GM18870 (cell line): ENCODE results near the gene RBL2.
"Not testable (repeated sequence)": the region's sequence is repeated elsewhere in the genome, so short reads cannot be mapped to it uniquely, and the experiment has no call there.

ENCODE experiments used
- ATAC-seq: cut with Tn5 transposase; IDR thresholded peaks from one replicate; pipeline ENCODE4 v1.9.1; 2021; ENCODE audit warnings: moderate library complexity; ENCODE audit not compliant: unreplicated experiment

RBL2 gene

DNA sequence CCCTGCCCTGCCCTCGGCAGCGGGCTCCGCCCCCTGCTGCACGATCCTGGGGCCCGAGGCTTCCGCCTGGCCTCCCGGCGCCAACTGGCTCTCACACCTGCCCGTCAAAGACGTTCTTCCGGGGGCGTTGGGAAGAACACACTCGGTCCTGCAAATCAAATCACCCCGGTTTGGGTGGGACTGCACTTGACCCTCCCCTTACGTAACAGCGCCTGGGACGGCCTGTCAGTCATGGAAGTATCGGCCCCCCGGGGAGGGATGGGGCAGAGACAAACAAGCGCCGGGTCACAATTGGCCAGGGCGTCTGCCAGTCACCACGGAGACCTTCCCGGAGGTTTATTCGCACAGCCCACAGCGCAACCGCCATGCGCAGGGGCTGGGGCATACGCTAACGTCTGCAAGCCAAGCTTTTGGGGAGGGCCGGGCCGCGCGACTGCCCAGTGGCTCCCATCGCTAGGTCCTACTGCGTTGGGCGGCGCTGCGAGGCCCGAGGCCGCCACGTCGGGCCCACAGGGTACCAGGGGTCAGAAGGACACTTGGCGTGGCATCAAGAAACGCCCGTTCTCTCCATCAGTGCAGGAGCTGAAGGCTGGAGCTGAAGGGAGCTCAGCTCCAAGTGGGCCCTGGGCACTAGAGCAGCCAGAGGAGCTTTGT is 69.1 kb downstream of the RBL2 start:
- ATAC-seq = peak; percentile 97

- no peak for ATAC-seq
Measured at GRCh38 chr16:53503991-53504663, 69.9 kb downstream of the RBL2 start.

- no peak for ATAC-seq
Measured at GRCh38 chr16:53504665-53505064, 70.4 kb downstream of the RBL2 start.

DNA sequence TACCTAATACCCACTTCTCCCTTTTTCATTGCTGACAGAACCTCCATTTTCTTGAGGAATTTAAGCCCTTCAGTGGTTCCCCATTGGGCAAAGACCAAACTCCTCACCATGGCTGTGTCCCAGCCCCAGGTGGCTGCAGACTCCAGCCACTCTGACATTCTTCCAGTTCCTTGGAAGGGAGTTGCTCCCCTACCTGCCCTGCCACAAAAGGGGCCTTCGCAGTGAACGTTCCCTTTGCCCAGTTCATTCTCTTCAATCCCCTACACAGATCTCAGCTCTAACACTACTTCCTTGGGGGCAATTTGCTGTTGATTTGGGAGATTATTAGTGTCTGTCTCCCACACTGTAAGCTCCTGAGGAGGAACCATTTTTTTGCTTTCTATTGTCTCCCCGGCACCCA is 72.0 kb downstream of the RBL2 start:
- ATAC-seq = no peak

DNA sequence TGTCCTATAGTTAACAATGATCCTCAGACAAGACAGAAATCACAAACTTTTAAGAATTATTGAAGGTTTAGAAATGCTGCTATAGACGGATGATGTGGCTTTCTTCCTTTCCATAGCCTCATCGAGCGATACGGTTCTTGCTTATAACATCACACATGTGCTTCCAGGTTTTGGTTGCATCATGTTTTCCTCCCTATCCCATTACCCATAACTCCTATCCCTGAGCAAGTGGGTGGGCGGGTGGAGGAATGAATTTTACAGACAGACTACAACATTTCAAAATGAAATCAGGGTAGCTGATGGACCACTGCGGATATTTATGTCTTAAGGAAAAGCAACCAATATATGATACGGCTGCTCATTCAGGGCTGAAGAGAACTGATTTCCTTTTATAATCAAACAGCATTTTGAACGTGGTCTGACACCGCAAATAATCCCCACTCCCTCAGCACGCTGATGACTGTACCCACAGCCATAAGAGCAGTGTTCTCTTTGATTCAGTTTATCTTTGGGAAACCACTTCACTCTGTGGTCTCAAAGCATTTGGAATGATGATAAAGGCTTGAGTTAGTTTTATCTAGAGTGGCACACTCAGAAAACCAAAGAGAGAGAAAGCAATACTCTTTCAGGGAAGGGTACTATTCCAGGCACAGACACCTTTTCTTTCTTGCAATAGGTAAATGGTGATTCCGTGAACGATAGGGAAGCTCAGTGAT is 73.4 kb downstream of the RBL2 start:
- ATAC-seq = no peak

DNA sequence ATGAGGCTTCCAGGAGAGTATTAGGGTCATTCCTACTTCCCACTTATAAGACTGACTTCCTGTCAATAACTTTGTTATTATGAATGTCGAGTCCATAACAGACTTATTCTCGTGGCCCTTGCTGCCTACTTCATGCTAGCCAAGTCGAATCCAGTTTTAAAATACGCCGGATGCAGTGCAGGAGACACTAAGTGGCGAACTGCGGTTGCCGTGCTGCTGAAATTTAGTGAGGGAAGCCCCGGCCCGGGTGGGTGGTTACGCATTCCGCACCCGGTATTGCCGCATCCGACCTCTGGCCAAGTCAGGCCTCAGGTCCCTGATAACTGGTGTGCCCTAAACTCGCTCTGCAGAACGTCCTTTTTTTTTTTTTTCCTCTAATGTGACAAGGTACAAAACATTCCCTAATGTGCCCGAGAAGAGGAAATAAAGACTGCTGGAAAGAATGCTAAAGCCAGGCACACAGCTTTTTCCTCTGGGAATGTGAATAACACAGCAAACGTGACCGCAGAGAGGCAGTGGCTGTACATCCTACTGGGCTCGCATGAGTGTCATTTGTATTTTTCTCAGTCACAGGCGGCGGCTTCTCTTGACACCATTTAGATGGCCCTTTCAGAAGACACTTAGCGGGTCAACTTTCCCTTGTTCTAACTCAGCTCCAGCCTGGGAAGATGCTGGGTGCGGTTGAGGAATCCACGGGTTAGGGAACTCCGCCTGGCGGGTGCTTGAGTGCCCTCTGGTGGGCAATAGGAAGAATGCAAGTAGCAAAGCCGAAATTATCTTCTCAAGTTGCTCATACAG is 75.8 kb downstream of the RBL2 start:
- no peak for ATAC-seq

DNA sequence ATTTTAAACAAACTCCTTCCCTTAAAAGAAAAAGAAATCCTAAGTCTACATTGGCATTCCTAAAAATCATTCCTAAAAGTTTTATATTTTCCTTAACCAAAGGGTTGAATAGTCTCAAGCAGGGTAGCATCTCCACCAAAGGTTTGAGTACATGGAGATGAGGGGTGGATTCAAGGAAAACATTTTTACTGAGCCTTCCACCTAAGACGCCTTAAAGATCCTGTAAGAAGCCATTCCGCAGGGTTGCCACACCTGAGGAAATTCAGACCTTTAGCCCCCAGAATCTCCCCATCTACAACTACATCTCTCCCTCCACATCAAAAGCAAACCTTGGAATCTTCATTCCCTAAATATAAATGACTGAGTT is 76.4 kb downstream of the RBL2 start:
- ATAC-seq = no peak

DNA sequence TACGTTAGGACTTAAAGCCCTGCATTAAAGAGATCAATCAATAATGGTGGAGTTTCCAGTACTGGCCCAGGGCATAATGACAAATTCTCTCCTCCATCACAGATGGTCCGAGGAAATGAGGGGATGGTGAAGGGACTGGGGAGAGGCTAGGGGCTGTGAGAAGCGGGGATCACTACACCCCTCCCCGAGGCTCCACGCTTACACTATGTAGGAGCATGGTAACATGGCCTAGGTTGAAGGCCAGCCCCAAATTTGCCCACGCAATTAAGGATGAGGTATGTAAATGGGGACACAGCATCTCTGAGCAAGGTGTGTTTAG is 76.8 kb downstream of the RBL2 start:
- no peak for ATAC-seq

- ATAC-seq = no peak
Measured at GRCh38 chr16:53511403-53512280, 77.4 kb downstream of the RBL2 start.

- ATAC-seq = not testable (repeated sequence)
Measured at GRCh38 chr16:53512795-53513194, 78.5 kb downstream of the RBL2 start.

DNA sequence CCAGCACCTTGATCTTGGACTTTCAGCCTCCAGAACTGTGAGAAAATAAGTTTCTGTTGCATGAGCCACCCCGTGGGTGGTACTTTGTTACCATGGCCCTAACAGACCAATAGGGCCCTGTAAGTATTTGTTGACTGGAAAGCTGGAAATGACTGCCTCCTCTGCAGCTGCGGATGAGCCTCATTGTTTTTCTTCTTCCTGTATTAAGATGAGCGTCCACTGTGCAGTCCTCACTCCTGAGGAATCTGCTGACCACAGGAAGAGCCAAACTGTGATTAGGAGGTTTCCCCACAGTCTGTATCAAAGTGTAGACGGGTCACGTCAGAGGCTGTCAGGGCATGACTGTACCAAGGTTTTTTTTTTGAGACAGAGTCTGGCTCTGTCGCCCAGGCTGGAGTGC is 81.0 kb downstream of the RBL2 start:
- no peak for ATAC-seq

DNA sequence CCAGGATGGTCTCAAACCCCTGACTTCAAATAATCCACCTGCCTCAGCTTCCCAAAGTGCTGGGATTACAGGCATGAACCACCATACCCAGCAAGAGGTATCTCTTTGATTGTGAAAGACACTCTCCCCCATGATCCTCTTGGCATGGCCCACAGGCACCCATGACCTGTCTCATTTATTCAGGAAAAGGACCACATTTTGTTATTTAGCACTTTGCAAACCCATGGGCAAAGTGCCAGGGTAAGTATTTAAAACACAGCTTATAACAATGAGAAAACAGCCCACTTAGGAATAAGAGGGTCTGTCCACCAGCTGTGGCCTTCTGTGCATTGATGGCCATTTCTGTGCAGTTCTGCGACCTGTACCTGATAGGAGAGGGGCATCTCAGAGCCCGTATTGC is 81.5 kb downstream of the RBL2 start:
- ATAC-seq = no peak

DNA sequence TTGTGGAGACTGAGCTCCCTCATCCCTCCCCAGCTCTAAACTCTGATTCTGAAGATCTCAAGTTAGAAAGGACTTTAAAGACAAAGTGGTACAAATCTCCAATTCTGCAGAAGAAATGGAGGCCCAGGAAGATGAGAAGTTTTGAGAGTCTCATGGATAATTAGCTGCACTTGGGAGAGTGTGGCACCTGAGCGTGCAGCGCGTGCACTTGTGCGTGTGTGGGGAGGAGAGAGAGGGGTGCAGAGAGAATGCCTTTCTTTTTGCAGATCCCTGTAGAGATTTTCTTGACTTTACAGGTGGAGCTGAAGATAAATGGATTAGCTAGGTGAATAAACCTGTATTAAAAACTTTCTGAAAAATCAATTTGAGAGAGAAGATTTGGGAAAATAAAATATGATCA is 83.6 kb downstream of the RBL2 start:
- no peak for ATAC-seq

DNA sequence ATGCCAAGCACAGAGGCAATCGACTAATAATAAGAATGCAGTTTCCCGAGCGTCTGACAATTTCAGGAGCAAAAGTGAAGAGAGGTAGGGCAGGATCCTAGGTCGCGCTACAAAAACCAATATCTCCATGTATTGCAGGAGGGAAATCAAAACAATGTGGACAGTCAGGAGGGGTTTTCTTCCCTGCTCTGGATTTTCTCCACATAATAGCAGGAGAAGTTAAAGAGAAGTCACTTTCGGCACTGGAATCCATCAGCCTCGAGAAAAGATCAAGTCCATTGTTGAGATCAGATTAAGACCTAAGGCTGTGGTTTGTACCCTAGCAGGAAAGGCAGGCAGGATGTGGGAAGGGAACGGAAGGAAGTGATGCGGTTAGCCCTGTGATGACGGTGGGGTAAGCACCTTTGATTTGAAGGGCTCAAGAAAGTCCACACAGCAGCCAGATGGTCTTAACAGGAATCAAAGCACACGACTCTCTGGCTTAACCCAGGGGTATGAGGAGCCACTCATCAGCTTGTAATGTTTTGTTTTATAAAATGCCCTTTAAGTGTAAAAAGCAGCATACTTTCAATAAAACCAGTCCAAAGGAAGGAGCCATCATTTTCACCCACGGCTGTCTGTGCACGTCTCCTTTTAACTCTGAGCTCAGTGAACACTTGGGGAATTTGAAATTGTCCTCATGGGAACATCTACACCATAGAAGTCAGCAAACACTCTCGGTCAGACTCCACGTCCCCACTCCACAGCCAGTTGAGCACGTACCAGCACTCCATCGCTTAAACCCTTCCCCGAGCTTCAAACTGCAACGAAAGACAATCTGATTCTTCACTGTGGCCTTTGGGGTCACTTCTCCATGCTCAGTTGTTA is 84.5 kb downstream of the RBL2 start:
- peak; percentile 97 for ATAC-seq

- ATAC-seq = no peak
Measured at GRCh38 chr16:53519417-53520091, 85.3 kb downstream of the RBL2 start.

DNA sequence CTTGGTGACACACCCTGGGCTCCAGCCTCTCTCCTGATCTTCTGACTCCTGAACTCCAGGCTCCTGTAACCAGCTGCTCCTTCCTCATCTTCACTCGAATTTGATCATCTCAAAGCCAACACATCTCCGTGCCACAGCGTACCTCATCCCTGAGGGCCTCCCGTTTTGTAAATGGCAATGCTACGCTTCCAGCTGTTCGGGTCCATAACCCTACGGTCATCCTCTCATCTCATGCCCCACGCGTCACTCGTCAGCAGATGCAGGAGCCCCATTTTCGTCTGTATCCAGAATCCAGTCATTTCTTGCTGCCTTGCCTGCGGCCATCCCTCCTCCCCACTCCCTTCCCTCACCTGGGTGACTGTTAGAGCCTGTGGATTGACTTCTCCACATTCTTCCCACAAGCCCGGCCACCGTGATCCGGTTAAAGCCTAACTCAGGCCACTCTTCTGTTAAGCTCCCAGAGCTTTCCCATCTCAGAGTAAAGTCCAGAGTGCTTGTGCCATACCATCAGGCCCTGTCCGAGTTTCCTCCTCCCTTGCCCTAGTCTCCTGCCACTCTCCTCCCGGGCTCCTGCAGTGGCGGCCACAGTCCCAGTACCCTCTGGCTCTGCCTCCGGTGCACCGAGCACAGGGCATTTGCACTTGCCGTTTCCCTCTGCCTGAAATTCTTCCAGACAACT is 89.0 kb downstream of the RBL2 start:
- no peak for ATAC-seq

DNA sequence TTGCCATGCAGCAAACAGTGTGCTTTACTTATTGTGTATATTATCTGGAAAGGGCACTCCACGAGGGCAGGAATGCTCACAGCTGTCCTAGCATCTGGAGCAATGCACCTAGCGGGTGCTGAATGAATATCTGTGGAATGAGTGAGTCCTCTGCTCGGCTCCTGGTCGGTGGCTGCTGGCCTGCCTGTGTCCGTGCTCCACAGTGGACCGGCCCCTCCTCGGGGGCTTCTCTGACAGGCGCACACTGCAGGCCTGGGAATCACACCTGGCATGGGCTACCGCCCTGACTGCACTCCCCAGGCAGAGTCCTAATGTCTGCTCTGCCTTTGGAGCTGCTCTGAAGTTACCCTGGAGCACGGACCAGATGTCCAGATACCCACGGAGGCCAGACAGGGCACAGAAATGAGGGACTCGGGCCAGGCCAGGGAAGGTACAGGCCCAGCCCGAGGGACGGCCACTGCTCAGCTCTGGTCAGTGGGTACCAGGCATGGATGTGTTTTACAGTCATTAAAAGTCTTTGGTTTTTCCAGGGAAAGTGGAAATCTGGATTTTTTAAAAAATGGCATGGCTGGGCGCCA is 89.8 kb downstream of the RBL2 start:
- no peak for ATAC-seq

DNA sequence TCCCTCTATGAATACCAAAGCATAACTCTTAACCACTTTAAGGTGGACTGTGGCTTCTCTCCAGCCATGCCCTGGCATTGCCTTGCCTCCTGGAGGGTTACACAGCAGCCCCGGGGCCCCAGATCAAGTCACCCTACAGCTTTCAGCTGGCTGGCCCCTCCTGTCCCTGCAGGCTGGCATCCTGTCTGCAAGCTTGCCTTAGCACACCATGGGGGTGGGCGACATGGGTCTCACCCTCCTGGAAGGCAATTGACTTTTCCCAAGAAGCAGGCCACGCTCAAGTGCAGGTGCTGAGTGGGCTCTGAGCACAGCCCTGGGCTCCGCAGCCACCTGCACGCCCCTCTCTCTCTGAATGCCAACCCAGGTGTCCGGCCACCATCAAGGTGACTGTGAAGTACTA is 94.5 kb downstream of the RBL2 start:
- ATAC-seq = no peak
